AG04450 (cell line): ENCODE measurements around the gene ZNF574. TPM values are rescaled to one million over a fixed set of nuclear protein-coding genes. Genes with fewer than 3 reads are reported as not detected.

Experiments
- CTCF ChIA-PET: fragments of 300-600, 350-600 bp; formaldehyde crosslinking; extraction: SDS; loops from one replicate; lab custom pipeline; 2022; ENCODE audit warnings: antibody characterized with exemption, inconsistent platforms; lab: Charles Lee
- POLR2A ChIA-PET: fragments of 350-600 bp; formaldehyde crosslinking; extraction: SDS; loops from one replicate; lab custom pipeline; 2021; ENCODE audit warnings: antibody characterized with exemption, inconsistent platforms; lab: Yijun Ruan, JAX
- DNase-seq: peaks from one replicate; pipeline ENCODE4 v3.0.0-alpha.2; 2011; ENCODE audit warnings: low read depth, low spot score
- H3K27ac ChIP-seq: one replicate; pipeline ENCODE4 v1.5.1; 2012; ENCODE audit warnings: low read depth, low read length, control low read depth
- H3K27me3 ChIP-seq: one replicate; pipeline ENCODE4 v1.6.0; 2012; ENCODE audit warnings: low read length; ENCODE audit not compliant: control insufficient read depth, insufficient read depth
- H3K4me3 ChIP-seq: 2 replicates; pipeline ENCODE4 v1.5.1; 2011; ENCODE audit warnings: mild to moderate bottlenecking, low read depth, low read length, control low read depth
- H3K9me3 ChIP-seq: 2 replicates; pipeline ENCODE4 v1.5.1; 2012; ENCODE audit warnings: low read length; ENCODE audit not compliant: control insufficient read depth, insufficient read depth
- CTCF ChIP-seq: IDR thresholded peaks from 2 replicates; pipeline ENCODE4 v1.5.1; 2011; ENCODE audit warnings: low read depth, low read length, control low read depth, inconsistent platforms
- polyA plus RNA-seq: library from polyadenylated mRNA; depleted of rRNA; stranded (reverse); fragments of >200 nt; gene quantifications from 2 replicates; pipeline ENCODE4 v1.2.3, GENCODE V29; 2011

ZNF574 gene
- polyA plus RNA-seq, 1 experiment: 5.5 TPM

- ChIA-PET POLR2A (no interaction called here), CTCF (no interaction called here)
- DNase-seq: no peak
- Histone ChIP-seq H3K4me3 (no peak overlapping the region), H3K27ac (no peak overlapping the region), H3K27me3 (peaks cover 57% of the 10 kb centered on the region), H3K9me3 (no peaks in the 10 kb centered on the region; the same call in 1 of the 2 replicates)
- TF ChIP-seq CTCF: no peak
These were observed 7.0 kb upstream of the ZNF574 start for GRCh38 chr19:42068756-42069571.

- ChIA-PET CTCF (no interaction called here), POLR2A (no interaction called here)
- no peak for DNase-seq
- TF ChIP-seq CTCF: no peak
- Histone ChIP-seq H3K27ac (no peak within 1 kb of the TSS), H3K9me3 (no peaks in the 10 kb centered on the region; the same call in 1 of the 2 replicates), H3K4me3 (no peak within 1 kb of the TSS), H3K27me3 (peaks cover 51% of the 10 kb centered on the region)
These were observed 6.2 kb upstream of the ZNF574 start, which contains the start of gene GRIK5 for GRCh38 chr19:42069619-42070351. Gene GRIK5, minus strand, starts transcription at chr19:42070206. Its CDS starts 4,436 bp downstream, at chr19:42065770.

GRCh38 chr19:42071247-42071646, 4.7 kb upstream of the ZNF574 start:
- Histone ChIP-seq H3K4me3 (no peak overlapping the region), H3K27ac (no peak overlapping the region), H3K27me3 (peaks cover 44% of the 10 kb centered on the region), H3K9me3 (no peaks in the 10 kb centered on the region; the same call in 1 of the 2 replicates)
- ChIA-PET POLR2A (no interaction called here), CTCF (interaction anchor here (0.7 to 1.2 kb wide), 2 partner anchors 36 to 71 kb away, joined by 3 read pairs; no protein-coding TSS in a partner anchor)
- no peak for DNase-seq
- TF ChIP-seq CTCF: no peak

GRCh38 chr19:42074513-42075363, 1.2 kb upstream of the ZNF574 start:
- H3K27me3 ChIP-seq: peaks cover 11% of the 10 kb centered on the region
- no peaks in the 10 kb centered on the region; the same call in 1 of the 2 replicates for H3K9me3 ChIP-seq
- CTCF ChIA-PET: no interaction called here
- no peak for TF ChIP-seq CTCF
- POLR2A ChIA-PET: no interaction called here
- peak overlapping the region; percentile 77 for H3K27ac ChIP-seq
- no peak for DNase-seq
- H3K4me3 ChIP-seq: peak overlapping the region; percentile 64
